T-helper 1 cell treated with Interleukin-12 subunit alpha and Interleukin-12 subunit beta and Interleukin-4 antibody, amounts not matched to agents 30 μg/mL and 1 μg/mL, for 36 hours (primary cell): ENCODE data around the gene NFIX.
A peak's percentile ranks its signal among the peaks of the same experiment; 100 is the strongest.

ENCODE experiments used
- H3K27ac Mint-ChIP-seq: one replicate; pipeline ENCODE4 v1.8.0; 2021; ENCODE audit warnings: mild to moderate bottlenecking, mixed read lengths
- H3K27me3 Mint-ChIP-seq: one replicate; pipeline ENCODE4 v1.8.0; 2021; ENCODE audit warnings: low read depth, mixed read lengths
- H3K36me3 Mint-ChIP-seq: one replicate; pipeline ENCODE4 v1.8.0; 2021; ENCODE audit warnings: low read depth, mixed read lengths
- H3K4me1 Mint-ChIP-seq: one replicate; pipeline ENCODE4 v1.8.0; 2021; ENCODE audit warnings: low read depth, mixed read lengths
- H3K4me3 Mint-ChIP-seq: one replicate; pipeline ENCODE4 v1.8.0; 2021; ENCODE audit warnings: mild to moderate bottlenecking, moderate library complexity, mixed read lengths
- H3K9me3 Mint-ChIP-seq: one replicate; pipeline ENCODE4 v1.8.0; 2021; ENCODE audit warnings: mixed read lengths

The NFIX gene

DNA sequence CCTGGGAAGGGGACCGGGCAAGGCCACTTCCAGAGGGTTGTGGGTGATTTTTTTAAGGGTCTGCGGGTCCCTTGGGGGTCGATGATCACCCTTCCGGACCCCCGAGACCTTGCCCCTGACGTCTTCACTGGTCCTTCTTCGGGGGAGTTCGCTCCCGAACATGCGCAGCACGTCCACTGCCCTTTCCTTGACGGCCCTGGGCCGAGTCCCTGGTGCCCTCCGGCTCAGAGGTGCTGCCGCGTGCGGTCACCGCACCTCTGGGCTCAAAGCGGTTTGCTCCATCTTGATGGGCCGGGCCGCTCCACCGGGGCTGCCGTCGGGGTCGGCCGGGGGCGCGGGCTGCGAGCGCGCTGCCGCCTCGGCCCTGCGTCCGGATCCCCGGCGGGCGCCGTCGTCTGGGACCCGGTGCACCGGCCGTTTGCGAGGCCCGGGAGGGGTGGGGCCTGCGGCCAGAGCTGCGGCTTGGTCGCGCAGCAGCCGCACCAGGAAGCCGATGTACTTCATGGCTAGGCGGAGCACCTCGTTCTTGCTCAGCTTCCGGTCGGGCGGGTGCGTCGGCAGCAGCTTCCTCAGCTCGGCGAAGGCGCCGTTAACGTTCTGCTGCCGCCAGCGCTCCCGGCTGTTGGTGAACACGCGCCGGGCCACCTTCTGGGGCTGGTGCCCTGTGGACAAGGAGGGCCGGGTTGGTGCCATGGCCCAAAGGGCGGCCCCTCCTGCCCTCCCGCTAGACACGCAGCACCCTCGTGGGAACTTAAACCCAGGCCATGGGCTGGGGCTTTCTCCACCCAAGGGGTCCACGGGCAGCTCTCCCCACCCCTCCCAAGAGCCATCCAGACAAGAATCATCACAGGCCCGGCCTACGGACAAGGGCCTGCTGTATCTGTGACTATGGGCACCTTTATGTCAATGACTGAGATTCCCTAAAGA lies 104.1 kb downstream of the NFIX start:
- Mint-ChIP-seq H3K27me3 (peaks cover 35% of the 10 kb centered on the region), H3K27ac (peak overlapping the region; percentile 89)

DNA sequence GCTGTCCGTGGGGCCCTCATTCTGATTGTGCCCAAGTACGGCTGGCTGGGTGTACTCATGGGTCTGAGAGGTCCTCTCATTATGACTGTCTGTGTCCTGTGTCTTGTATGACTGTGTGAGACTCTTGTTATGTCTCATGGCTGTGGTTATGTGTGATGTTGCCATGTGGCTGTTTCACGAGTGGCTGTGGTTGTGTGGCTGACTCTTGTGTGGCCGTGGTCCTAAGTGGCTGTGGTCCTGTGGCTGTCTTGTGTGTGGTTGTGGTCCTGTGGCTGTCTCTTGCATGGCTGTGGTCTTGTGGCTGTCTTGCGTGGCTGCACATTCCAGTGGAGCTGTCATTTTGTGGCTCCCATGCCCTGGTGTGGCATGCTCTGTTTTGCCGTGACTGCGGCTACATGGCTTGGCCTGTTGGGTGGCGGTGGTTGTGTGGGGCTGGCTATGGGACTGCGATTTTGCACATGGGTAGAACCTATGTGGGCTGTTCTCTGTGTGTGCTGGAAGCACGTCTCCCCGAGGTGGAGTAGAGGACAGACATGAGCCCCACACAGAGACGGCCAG lies 104.8 kb downstream of the NFIX start:
- peak overlapping the region; percentile 89 for H3K27ac Mint-ChIP-seq
- peaks cover 33% of the 10 kb centered on the region for H3K4me1 Mint-ChIP-seq
- peaks cover 28% of the 10 kb centered on the region for H3K27me3 Mint-ChIP-seq
- H3K4me3 Mint-ChIP-seq: peak overlapping the region; percentile 69
- H3K9me3 Mint-ChIP-seq: peaks cover 5% of the 10 kb centered on the region
- peaks cover 7% of the 10 kb centered on the region for H3K36me3 Mint-ChIP-seq

More for the DNA sequence above, 104.1 kb downstream of the NFIX start:
- peak overlapping the region; percentile 81 for H3K4me3 Mint-ChIP-seq
- peaks cover 32% of the 10 kb centered on the region for H3K4me1 Mint-ChIP-seq
- H3K9me3 Mint-ChIP-seq: peaks cover 5% of the 10 kb centered on the region
- H3K36me3 Mint-ChIP-seq: peaks cover 6% of the 10 kb centered on the region

DNA sequence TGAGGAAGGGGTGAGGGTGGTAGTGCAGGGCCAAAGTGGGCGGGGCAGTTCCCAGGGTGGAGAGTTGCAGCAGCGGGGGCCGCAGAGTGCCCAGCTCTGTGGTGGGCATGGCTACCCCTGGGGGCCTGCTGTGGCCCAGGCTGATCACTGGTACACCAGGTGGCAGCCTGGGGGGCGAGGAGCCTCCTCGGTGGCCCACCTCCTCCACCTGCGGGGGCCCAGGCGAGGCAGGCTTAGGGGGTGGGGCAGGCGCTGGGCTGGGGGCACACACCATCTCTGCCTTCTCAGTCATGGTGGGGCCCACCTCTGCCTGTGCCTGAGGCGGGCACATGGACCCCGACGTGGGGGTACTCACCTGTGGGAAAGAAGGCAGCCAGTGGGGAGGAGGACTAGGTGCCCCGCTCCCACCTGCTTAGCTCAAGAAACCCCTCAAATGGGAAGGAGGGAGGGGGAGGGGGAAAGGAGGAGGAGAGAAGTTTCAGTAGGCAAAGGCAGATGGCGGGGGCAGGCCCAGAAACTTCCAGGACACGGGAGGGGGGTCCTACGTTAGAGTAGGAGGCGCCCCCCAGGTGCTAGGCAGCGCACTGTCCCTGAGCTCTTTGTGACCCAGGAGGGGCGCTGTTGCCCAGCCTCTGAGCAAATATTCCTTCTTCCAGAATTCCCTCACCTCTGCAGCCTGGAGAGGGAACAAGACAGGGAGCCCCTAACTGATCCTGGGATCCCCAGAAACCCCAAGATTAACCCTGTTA lies 105.7 kb downstream of the NFIX start:
- Mint-ChIP-seq H3K4me3 (peak overlapping the region; percentile 31), H3K27ac (peak overlapping the region; percentile 39), H3K36me3 (peaks cover 7% of the 10 kb centered on the region), H3K4me1 (peaks cover 34% of the 10 kb centered on the region), H3K27me3 (peaks cover 24% of the 10 kb centered on the region), H3K9me3 (peaks cover 5% of the 10 kb centered on the region)

DNA sequence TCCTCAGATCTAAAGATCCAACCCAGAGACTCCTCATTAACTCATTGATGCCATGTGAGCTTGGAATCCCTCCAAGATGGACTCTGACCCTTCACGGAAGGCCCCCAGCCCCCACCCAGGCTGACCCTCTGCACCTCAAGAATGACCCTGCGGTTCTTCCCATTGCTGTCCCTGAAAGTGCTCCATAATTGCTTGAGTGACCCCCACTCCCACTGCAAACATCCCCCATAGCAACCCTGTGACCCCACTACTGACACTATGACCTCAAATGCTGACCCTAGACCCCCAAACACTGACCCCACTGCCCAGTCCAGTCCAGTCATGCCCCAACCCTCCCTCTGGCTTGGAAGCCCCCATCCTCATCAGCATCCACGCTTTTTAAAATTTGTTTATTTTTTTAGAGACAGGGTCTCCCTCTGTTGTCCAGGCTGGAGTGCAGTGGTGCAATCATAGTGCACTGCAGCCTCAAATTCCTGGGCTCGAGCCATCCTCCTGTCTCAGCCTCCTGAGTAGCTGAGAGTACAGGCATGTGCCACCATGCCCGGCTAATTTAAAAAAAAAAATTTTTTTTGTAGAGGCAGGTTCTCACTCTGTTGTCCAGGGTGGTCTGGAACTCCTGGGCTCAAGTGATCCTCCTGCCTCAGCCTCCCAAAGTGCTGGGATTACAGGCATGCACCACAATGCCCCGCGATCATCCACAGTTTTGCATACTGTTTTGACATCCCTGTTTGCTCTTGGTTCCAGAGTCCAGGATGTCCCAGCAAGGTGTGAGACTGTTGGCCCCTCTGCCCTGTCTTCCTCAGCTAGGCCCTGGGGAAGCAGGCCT lies 106.5 kb downstream of the NFIX start:
- peak overlapping the region; percentile 31 for H3K4me3 Mint-ChIP-seq
- H3K9me3 Mint-ChIP-seq: peaks cover 5% of the 10 kb centered on the region
- H3K27me3 Mint-ChIP-seq: peaks cover 20% of the 10 kb centered on the region
- H3K4me1 Mint-ChIP-seq: peaks cover 32% of the 10 kb centered on the region
- H3K27ac Mint-ChIP-seq: peak overlapping the region; percentile 39
- H3K36me3 Mint-ChIP-seq: peaks cover 7% of the 10 kb centered on the region

DNA sequence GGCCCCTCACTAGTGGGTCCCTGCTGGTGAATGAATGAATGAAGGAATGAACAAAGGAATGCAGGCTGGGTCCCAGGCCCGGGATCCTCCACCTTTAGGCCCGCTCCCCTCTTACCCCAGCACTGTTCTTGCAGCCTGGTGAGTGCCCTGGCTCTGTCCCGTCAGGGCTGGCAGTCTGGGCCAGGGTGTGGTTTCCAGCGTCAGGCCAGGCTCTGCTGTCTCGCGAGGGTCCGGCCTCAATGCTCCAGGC lies 107.1 kb downstream of the NFIX start:
- Mint-ChIP-seq H3K4me3 (no peak overlapping the region), H3K27ac (no peak overlapping the region), H3K4me1 (peaks cover 28% of the 10 kb centered on the region), H3K9me3 (peaks cover 5% of the 10 kb centered on the region), H3K27me3 (peaks cover 15% of the 10 kb centered on the region), H3K36me3 (peaks cover 7% of the 10 kb centered on the region)

DNA sequence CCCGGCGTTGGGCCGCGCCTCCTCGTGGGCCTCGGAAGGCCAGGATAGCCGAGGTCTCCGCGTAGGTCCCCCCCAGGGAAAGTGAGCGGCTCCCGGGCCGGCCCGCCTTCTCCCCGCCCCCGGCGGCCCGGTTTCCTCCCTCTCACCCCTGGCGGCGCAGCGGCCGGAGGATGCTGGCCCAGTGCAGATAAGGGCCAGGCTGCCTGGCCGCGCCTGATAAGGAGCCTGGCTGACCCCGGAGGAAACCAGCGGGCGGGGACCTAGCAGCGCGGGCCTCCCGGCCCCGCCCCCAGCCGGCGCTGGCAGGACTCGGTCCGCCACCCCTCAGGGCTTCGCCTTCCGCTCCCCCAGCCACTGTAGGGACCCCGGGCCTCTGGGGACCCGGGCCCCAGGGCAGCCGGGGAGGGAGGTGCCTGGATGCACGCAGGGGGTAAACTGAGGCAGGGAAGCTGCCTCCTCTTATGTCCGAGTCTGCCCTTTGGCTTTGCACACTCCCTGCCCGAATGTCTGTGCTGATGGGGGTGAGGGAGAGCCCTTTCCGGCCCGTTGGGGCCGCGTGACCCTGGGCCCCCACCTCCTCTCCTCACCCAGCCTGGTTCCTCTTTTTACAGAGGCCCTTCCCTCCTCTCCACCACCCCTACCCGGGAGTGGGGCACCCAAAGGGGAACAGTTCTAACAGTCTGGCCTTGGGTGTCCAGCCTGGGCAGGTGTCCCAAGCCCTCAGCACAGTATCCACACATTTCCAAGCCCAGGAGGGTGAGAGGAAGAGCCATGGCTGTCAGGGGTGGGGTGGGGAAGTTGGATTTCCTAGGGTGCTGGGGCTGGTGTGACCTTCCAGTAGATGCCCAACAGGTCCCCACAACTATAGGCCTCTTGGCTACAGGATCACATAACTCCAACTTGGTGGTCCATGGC lies 107.6 kb downstream of the NFIX start, which contains the start of gene LYL1:
Gene LYL1, minus strand, starts transcription at position 193 of the 915 bp plus-strand sequence. CDS start 1,687 bp downstream, outside the sequence.
- H3K27ac Mint-ChIP-seq: peak within 1 kb of the TSS; percentile 39
- peaks cover 11% of the 10 kb centered on the region for H3K36me3 Mint-ChIP-seq
- peaks cover 28% of the 10 kb centered on the region for H3K4me1 Mint-ChIP-seq

DNA sequence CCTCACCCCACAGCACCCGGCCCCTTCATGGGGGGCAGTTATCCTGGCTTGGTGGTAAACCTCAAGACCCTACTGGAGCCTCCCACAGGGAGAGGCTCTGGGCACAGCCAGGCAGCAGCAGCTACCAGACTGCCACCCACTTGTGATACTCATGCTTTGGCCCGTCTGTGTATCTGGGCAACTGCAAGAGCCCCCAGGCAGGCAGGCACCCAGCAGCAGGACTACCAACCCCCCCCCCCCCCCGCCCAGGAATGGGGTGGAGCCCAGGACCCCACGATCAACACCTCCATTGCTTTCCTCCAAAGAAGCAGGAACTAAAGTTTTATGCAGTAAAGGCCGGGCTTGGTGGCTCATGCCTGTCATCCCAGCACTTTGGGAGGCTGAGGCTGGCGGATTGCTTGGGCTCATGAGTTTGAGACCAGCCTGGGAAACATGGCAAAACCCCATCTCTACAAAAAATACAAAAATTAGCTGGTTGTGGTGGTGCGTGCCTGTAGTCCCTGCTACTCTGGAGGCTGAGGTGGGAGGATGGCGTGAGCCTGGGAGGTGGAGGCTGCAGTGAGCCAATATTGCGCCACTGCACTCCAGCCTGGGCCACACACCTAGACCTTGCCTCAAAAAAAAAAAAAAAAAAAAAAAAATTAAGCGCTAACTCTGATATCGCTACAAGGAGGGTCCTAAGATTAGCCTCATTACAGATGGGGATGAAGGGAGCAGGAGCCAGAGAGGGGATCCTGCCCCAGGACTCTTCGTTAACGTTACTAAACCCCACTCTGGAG lies 108.5 kb downstream of the NFIX start:
- Mint-ChIP-seq H3K4me3 (peak overlapping the region; percentile 89), H3K4me1 (peaks cover 21% of the 10 kb centered on the region), H3K27me3 (peaks cover 3% of the 10 kb centered on the region), H3K36me3 (peaks cover 11% of the 10 kb centered on the region), H3K9me3 (peaks cover 5% of the 10 kb centered on the region), H3K27ac (peak overlapping the region; percentile 86)

More for the DNA sequence above, 107.6 kb downstream of the NFIX start, which contains the start of gene LYL1:
- H3K27me3 Mint-ChIP-seq: peaks cover 11% of the 10 kb centered on the region
- H3K4me3 Mint-ChIP-seq: peak within 1 kb of the TSS; percentile 53
- H3K9me3 Mint-ChIP-seq: peaks cover 5% of the 10 kb centered on the region

DNA sequence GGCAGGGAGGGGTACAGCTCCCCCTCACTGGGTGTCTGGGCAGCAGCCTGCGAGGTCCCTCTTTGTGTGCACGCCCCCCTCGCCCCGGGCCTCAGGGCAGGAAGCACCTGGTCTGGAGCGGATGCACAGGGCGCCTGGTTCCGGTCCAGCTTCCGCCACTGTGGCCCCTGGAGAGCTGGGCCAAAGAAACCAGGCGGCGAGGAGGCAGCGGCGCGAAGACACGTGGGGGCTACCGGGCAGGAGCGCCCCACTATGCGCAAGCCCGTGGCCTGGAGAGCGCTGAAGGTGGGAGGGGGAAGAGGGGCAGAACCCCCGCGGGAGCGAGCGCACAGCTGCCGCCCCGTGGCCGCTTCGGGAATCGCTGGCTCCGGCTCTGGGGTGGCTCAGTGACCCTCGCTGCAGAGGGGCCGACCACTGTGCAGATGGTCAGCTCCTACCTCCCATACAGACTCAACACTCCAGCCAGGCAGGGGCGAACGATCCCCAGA lies 109.1 kb downstream of the NFIX start:
- Mint-ChIP-seq H3K27ac (peak overlapping the region; percentile 86), H3K36me3 (peaks cover 11% of the 10 kb centered on the region), H3K4me3 (peak overlapping the region; percentile 89), H3K9me3 (peaks cover 5% of the 10 kb centered on the region), H3K27me3 (no peaks in the 10 kb centered on the region), H3K4me1 (peaks cover 20% of the 10 kb centered on the region)

DNA sequence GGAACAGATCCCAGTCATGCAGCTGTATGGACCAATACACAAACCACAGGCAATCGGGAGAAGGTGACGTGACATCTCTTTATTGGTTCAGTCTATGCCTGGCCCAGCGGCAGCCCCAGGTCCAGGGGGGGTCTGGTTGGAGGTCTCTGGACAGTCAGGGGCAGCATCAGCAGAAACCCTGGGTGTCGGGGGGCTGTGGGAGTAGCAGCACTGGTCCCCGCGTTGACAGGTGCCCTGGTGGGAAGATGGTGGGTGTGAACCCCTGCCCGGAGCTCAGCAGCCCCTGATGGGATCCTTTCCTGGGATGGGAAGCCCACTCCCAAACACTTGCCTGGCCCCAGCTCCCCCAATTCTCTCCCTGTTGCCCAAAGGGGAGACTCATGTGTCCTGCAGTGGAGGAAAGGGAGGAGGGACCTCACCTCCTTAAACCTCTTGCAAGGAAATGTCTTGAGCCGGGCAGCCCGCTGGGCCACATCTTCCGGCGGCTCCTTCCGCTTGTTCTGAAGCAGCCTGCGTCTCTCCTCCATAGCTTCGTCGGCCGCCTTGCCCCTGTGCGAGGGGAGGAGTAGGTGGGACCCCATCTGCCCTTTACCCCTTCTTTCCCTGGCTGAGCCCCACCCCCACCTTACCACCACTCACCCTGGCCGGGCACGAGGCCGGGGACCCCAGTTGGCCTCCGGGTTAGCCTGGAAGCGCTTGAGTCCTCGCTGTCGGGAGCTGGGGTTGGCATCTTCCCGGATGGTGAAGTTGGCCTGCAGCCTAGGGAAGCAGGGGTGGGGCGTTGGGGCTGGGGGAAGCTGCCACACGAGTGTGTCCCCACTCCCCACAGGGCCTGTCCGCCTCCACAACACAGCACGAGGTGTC lies 109.8 kb downstream of the NFIX start:
- H3K27me3 Mint-ChIP-seq: no peaks in the 10 kb centered on the region

DNA sequence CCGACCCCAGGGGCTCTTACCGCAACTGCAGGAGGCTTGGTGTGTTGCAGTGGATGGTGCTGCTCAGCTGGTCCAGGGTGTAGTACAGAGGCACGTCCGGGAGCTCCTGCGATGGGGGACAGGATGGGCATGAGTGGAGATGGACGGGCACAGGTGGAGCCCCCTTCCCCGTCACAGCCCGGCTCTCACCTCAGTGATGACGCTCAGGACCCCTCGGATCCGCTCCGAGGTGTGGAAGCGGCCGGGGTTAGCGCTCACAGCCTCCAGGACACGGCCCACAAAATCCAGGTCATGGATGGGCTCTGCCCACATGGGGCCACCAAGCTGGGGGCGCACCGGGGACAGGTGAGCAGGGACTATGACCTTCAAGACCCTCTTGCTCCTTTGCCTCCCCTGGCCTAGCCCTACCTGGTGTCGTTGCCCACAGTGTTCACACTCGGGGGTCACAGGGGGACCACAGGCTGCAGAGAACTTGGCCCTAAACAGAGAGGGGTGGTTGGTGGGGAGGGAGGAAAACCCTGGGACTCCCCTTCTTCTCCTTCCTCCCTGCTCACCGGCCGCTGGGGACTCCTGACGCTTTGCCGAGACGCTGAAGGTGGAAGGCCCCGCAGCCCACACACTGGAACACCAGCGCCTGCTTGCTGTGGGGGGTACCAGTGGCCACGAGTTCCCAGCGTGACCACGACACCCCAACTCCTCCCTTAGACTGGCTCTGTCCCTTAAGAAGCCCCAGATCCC lies 114.3 kb downstream of the NFIX start:
- H3K9me3 Mint-ChIP-seq: no peaks in the 10 kb centered on the region
- no peak overlapping the region for H3K4me3 Mint-ChIP-seq
- no peaks in the 10 kb centered on the region for H3K27me3 Mint-ChIP-seq
- peaks cover 5% of the 10 kb centered on the region for H3K36me3 Mint-ChIP-seq
- peaks cover 4% of the 10 kb centered on the region for H3K4me1 Mint-ChIP-seq
- no peak overlapping the region for H3K27ac Mint-ChIP-seq

More for the DNA sequence above, 109.8 kb downstream of the NFIX start:
- Mint-ChIP-seq H3K4me3 (peak overlapping the region; percentile 89), H3K36me3 (peaks cover 8% of the 10 kb centered on the region), H3K9me3 (peaks cover 3% of the 10 kb centered on the region), H3K27ac (peak overlapping the region; percentile 86), H3K4me1 (peaks cover 14% of the 10 kb centered on the region)

DNA sequence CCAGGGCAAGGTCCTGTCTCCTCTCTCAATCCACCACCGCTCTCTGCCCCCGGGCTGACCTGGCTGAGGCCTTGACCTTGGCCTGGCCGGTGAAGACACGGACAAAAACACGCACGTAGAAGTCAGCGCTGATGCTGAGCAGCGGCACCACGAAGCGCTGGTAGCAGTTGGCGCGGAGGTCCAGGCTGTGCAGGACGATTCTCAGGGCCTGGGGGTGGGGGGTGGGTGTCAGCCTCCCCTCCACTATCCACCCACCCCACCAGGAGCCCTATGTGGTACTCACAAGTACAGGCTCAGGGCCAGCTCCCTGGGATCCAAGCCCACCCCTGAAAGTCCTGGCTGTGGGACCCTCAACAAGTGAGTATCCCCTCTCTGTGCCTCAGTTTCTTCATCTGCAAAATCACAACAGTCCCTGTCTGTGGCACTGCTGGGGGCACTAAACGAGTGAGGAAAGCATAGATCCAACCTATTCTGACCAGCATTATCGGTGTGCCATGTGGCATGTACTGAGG lies 114.9 kb downstream of the NFIX start:
- Mint-ChIP-seq H3K4me3 (no peak overlapping the region), H3K27ac (no peak overlapping the region), H3K9me3 (no peaks in the 10 kb centered on the region), H3K4me1 (peaks cover 3% of the 10 kb centered on the region), H3K36me3 (peaks cover 4% of the 10 kb centered on the region), H3K27me3 (no peaks in the 10 kb centered on the region)
